ENCODE measurements around the gene PCYOX1L.

Gene PCYOX1L

DNA sequence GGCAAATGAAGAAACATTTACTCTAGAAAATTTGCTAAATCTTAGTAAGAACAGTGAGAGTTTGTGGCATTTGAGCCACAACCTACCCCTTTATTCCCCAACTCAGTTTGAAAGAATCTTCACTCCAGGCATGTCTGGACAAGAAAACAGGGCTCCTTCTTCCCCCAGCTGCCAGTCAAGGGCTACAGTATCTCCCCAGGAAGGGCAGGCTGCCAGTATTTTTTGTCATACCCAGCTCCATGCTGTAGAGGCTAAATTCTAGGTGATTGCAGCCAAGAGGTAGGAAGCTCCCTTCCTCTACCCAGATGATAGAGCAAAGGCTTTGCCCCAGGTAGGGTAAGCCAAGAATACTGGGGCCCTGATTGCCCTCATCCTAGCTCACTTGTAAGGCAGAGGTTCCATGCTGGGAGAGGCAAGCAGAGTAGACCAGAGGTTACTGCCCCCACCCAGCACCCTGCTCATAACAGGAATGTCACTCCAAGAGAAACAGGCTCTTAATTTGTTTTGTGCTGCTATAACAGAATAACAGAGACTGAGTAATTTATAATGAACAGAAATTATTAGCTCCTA lies 32.6 kb upstream of the PCYOX1L start:
- ChIA-PET POLR2A (interaction anchor here (0.8 to 1.0 kb wide), 2 partner anchors 9 to 20 kb away, joined by 3 read pairs; partner anchors contain the start of gene GRPEL2), CTCF (interaction anchor here (0.6 to 1.4 kb wide), 2 partner anchors 43 to 495 kb away, joined by 3 read pairs; no protein-coding TSS in a partner anchor)
- DNase-seq (ENCODE audit: extremely low spot score) = no peak
- TF ChIP-seq FOXK2 (IDR thresholded peaks at IDR 0.05) = no peak
- TF ChIP-seq, protein P1, sequence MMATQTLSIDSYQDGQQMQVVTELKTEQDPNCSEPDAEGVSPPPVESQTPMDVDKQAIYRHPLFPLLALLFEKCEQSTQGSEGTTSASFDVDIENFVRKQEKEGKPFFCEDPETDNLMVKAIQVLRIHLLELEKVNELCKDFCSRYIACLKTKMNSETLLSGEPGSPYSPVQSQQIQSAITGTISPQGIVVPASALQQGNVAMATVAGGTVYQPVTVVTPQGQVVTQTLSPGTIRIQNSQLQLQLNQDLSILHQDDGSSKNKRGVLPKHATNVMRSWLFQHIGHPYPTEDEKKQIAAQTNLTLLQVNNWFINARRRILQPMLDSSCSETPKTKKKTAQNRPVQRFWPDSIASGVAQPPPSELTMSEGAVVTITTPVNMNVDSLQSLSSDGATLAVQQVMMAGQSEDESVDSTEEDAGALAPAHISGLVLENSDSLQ (IDR thresholded peaks at IDR 0.05) = no peak
- no peak for TF ChIP-seq ZNF384 (IDR thresholded peaks at IDR 0.05)
- TF ChIP-seq LEF1 (IDR thresholded peaks at IDR 0.05; ENCODE audit: borderline replicate concordance) = no peak
- no peak for TF ChIP-seq L3MBTL2 (conservative IDR thresholded peaks at IDR 0.05)
- no peak for TF ChIP-seq BHLHE40 (IDR thresholded peaks at IDR 0.05; ENCODE audit: borderline replicate concordance)
- TF ChIP-seq SP1 (IDR thresholded peaks at IDR 0.05) = no peak
- no peak for TF ChIP-seq SUZ12 (IDR thresholded peaks at IDR 0.05)
- TF ChIP-seq HDGF (IDR thresholded peaks at IDR 0.05; ENCODE audit: borderline replicate concordance) = no peak
- TF ChIP-seq FOXA1 (IDR thresholded peaks at IDR 0.05) = no peak
- TF ChIP-seq ELF4 (IDR thresholded peaks at IDR 0.05) = no peak
- no peak for TF ChIP-seq FOXM1 (IDR thresholded peaks at IDR 0.05; ENCODE audit: borderline replicate concordance)
- TF ChIP-seq NFRKB (IDR thresholded peaks at IDR 0.05) = no peak

GRCh38 chr5:149325894-149326293 lies 32.0 kb upstream of the PCYOX1L start:
- TF ChIP-seq HDGF (IDR thresholded peaks at IDR 0.05; ENCODE audit: borderline replicate concordance) (no peak), SUZ12 (IDR thresholded peaks at IDR 0.05) (no peak), L3MBTL2 (conservative IDR thresholded peaks at IDR 0.05) (no peak), ZNF384 (IDR thresholded peaks at IDR 0.05) (no peak), FOXK2 (IDR thresholded peaks at IDR 0.05) (no peak), LEF1 (IDR thresholded peaks at IDR 0.05; ENCODE audit: borderline replicate concordance) (no peak), FOXM1 (IDR thresholded peaks at IDR 0.05; ENCODE audit: borderline replicate concordance) (no peak), SP1 (IDR thresholded peaks at IDR 0.05) (no peak), TARDBP (IDR thresholded peaks at IDR 0.05) (no peak), ELF4 (IDR thresholded peaks at IDR 0.05) (no peak), CTBP1 (IDR thresholded peaks at IDR 0.05; ENCODE audit: borderline replicate concordance) (no peak), FOXA1 (IDR thresholded peaks at IDR 0.05) (no peak), NFRKB (IDR thresholded peaks at IDR 0.05) (no peak)
- TF ChIP-seq, protein P1 (IDR thresholded peaks at IDR 0.05) = no peak
- no peak for DNase-seq (ENCODE audit: extremely low spot score)
- CTCF ChIA-PET = interaction anchor here (0.6 kb wide), 1 partner anchor 496 kb away, joined by 3 read pairs; no protein-coding TSS in a partner anchor
- POLR2A ChIA-PET = no interaction called here

GRCh38 chr5:149326611-149327010 lies 31.2 kb upstream of the PCYOX1L start:
- no peak for DNase-seq (ENCODE audit: extremely low spot score)
- TF ChIP-seq ZNF384 (IDR thresholded peaks at IDR 0.05) = no peak
- TF ChIP-seq FOXK2 (IDR thresholded peaks at IDR 0.05) = no peak
- no peak for TF ChIP-seq ARNT (IDR thresholded peaks at IDR 0.05)
- no peak for TF ChIP-seq SP1 (IDR thresholded peaks at IDR 0.05)
- TF ChIP-seq ELF4 (IDR thresholded peaks at IDR 0.05) = no peak
- TF ChIP-seq TARDBP (IDR thresholded peaks at IDR 0.05) = no peak
- no peak for TF ChIP-seq NFRKB (IDR thresholded peaks at IDR 0.05)
- TF ChIP-seq LEF1 (IDR thresholded peaks at IDR 0.05; ENCODE audit: borderline replicate concordance) = no peak
- TF ChIP-seq, protein P1 (IDR thresholded peaks at IDR 0.05) = no peak
- no peak for TF ChIP-seq SUZ12 (IDR thresholded peaks at IDR 0.05)
- no peak for TF ChIP-seq FOXM1 (IDR thresholded peaks at IDR 0.05; ENCODE audit: borderline replicate concordance)
- TF ChIP-seq L3MBTL2 (conservative IDR thresholded peaks at IDR 0.05) = no peak
- TF ChIP-seq HDGF (IDR thresholded peaks at IDR 0.05; ENCODE audit: borderline replicate concordance) = no peak
- no peak for TF ChIP-seq FOXA1 (IDR thresholded peaks at IDR 0.05)
- TF ChIP-seq CTBP1 (IDR thresholded peaks at IDR 0.05; ENCODE audit: borderline replicate concordance) = no peak
- no peak for TF ChIP-seq BHLHE40 (IDR thresholded peaks at IDR 0.05; ENCODE audit: borderline replicate concordance)
- ChIA-PET POLR2A (no interaction called here), CTCF (no interaction called here)

GRCh38 chr5:149328177-149328576 lies 29.7 kb upstream of the PCYOX1L start:
- POLR2A ChIA-PET = no interaction called here
- no peak for DNase-seq (ENCODE audit: extremely low spot score)
- CTCF ChIA-PET = interaction anchor here (1.1 kb wide), 1 partner anchor 39 kb away, joined by 3 read pairs; no protein-coding TSS in a partner anchor
- TF ChIP-seq HDGF (IDR thresholded peaks at IDR 0.05; ENCODE audit: borderline replicate concordance) = no peak
- TF ChIP-seq, protein P1 (IDR thresholded peaks at IDR 0.05) = no peak
- no peak for TF ChIP-seq FOXM1 (IDR thresholded peaks at IDR 0.05; ENCODE audit: borderline replicate concordance)

- ChIA-PET CTCF (no interaction called here), POLR2A (interaction anchor here (1.6 to 3.6 kb wide), 4 partner anchors 9 to 14 kb away, joined by 3 to 24 read pairs (median 12); partner anchors contain the start of gene GRPEL2)
- TF ChIP-seq HDGF (IDR thresholded peaks at IDR 0.05; ENCODE audit: borderline replicate concordance) = no peak
- no peak for TF ChIP-seq FOXM1 (IDR thresholded peaks at IDR 0.05; ENCODE audit: borderline replicate concordance)
- TF ChIP-seq TARDBP (IDR thresholded peaks at IDR 0.05) = no peak
- TF ChIP-seq FOXA1 (IDR thresholded peaks at IDR 0.05) = no peak
- TF ChIP-seq LEF1 (IDR thresholded peaks at IDR 0.05; ENCODE audit: borderline replicate concordance) = no peak
- TF ChIP-seq SUZ12 (IDR thresholded peaks at IDR 0.05) = no peak
- no peak for TF ChIP-seq L3MBTL2 (conservative IDR thresholded peaks at IDR 0.05)
- TF ChIP-seq, protein P1 (IDR thresholded peaks at IDR 0.05) = no peak
- TF ChIP-seq NFRKB (IDR thresholded peaks at IDR 0.05) = no peak
- TF ChIP-seq FOXK2 (IDR thresholded peaks at IDR 0.05) = no peak
- TF ChIP-seq BHLHE40 (IDR thresholded peaks at IDR 0.05; ENCODE audit: borderline replicate concordance) = no peak
- no peak for TF ChIP-seq ARNT (IDR thresholded peaks at IDR 0.05)
- TF ChIP-seq CTBP1 (IDR thresholded peaks at IDR 0.05; ENCODE audit: borderline replicate concordance) = no peak
- no peak for TF ChIP-seq ZNF384 (IDR thresholded peaks at IDR 0.05)
- no peak for TF ChIP-seq ELF4 (IDR thresholded peaks at IDR 0.05)
- no peak for TF ChIP-seq SP1 (IDR thresholded peaks at IDR 0.05)
- DNase-seq (ENCODE audit: extremely low spot score) = no peak
Observed at GRCh38 chr5:149333711-149334443, 24.0 kb upstream of the PCYOX1L start.
